NT2/D1 (cell line): ENCODE data around the gene S100A14.

Experiments
- YY1 ChIP-seq: IDR thresholded peaks from 2 replicates; pipeline ENCODE4 v1.6.1; 2011; ENCODE audit not compliant: insufficient read length, insufficient read depth
- ZNF274 ChIP-seq: IDR thresholded peaks from 2 replicates; pipeline ENCODE4 v1.6.1; 2011; ENCODE audit warnings: mild to moderate bottlenecking, low read depth, low read length

DNA sequence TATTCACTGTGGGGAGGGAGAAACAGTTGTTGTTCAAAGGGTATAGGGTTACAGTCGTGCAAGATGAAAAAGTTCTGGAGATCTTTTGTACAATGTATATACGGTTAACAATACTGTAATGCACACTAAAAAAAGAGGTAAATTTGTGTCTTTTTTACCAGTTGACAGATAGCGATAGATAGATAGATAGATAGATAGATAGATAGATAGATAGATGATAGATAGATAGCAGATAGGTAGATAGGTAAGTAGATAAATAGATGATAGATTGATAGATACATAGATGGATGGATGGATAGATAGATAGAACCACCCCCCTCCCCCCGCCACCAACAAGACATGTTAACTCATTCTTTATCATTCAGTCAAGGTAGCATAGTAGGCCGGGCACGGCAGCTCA is 13.4 kb downstream of the S100A14 start:
- TF ChIP-seq YY1 (no peak), ZNF274 (no peak)
